Activated CD8-positive, alpha-beta memory T cell treated with anti-CD3 and anti-CD28 coated beads for 4 hours (primary cell): ENCODE results near the gene SNAI3.
A peak's percentile ranks its signal among the peaks of the same experiment; 100 is the strongest.

Source experiments
- DNase-seq, 2 donors: peaks; one replicate each; pipeline ENCODE4 v3.0.0-alpha.2; 2020; ENCODE audit warnings: low read depth in 2 of 2

The SNAI3 gene

GRCh38 chr16:88705801-88706228 is 19.5 kb upstream of the SNAI3 start:
- no peak for DNase-seq

GRCh38 chr16:88705076-88705684 is 18.9 kb upstream of the SNAI3 start:
- no peak for DNase-seq

GRCh38 chr16:88703486-88704309 is 17.4 kb upstream of the SNAI3 start:
- peak; percentile 56 for DNase-seq

GRCh38 chr16:88702371-88703210 is 16.3 kb upstream of the SNAI3 start:
- no peak for DNase-seq

- no peak for DNase-seq
Observed at GRCh38 chr16:88701581-88702370, 15.5 kb upstream of the SNAI3 start.

GRCh38 chr16:88700636-88701482 is 14.6 kb upstream of the SNAI3 start:
- DNase-seq, result peak; percentile 94 to 96

- DNase-seq, result no peak
Observed at GRCh38 chr16:88700322-88700635, 14.0 kb upstream of the SNAI3 start.

- DNase-seq, result no peak
Observed at GRCh38 chr16:88699180-88699579, 12.9 kb upstream of the SNAI3 start.

- no peak for DNase-seq
Observed at GRCh38 chr16:88698646-88699045, 12.3 kb upstream of the SNAI3 start.

GRCh38 chr16:88697831-88698615 is 11.7 kb upstream of the SNAI3 start:
- DNase-seq, result no peak

- DNase-seq, result no peak
Observed at GRCh38 chr16:88697116-88697830, 11.0 kb upstream of the SNAI3 start.

GRCh38 chr16:88696441-88696840 is 10.1 kb upstream of the SNAI3 start:
- no peak for DNase-seq

- DNase-seq, result no peak
Observed at GRCh38 chr16:88695753-88696152, 9.4 kb upstream of the SNAI3 start.

GRCh38 chr16:88695218-88695617 is 8.9 kb upstream of the SNAI3 start:
- DNase-seq, result no peak

GRCh38 chr16:88694221-88695087 is 8.1 kb upstream of the SNAI3 start:
- no peak for DNase-seq

GRCh38 chr16:88693420-88694177 is 7.3 kb upstream of the SNAI3 start:
- no peak for DNase-seq

- DNase-seq, result no peak
Observed at GRCh38 chr16:88692861-88693260, 6.6 kb upstream of the SNAI3 start.
